LoVo (cell line): Measurements from ENCODE around the gene MRPL2.

Source experiments
- DNase-seq: peaks from one replicate; pipeline ENCODE4 v3.0.0-alpha.2; 2016; ENCODE audit warnings: low spot score

Gene MRPL2

GRCh38 chr6:43021270-43022047 lies 37.8 kb downstream of the MRPL2 start, which contains the start of gene RRP36:
TSS of gene RRP36 (plus strand) at chr6:43021623. CDS start at chr6:43021655, 32 bp downstream.
- peak; percentile 79 for DNase-seq

DNA sequence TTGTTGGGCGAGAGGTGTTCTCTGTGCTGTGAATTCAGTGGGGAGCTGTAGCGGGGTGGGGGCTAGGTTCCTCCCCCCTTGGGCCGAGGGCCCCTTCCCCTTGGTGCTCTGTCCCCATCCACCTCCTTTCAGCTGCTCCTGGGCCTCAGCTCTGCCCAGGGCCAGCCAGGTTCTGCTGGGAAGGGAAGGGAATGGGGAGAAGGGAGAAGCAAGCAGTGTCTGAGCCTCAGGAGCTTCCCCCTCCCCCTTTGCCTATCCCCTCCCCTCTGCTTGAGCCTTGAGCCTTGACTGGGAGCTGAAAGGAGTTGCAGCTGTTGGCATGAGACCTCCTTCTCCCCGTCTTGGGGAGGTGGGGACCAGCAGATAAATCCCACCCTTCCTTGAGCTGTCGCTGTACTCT lies 38.4 kb downstream of the MRPL2 start:
- DNase-seq: no peak

DNA sequence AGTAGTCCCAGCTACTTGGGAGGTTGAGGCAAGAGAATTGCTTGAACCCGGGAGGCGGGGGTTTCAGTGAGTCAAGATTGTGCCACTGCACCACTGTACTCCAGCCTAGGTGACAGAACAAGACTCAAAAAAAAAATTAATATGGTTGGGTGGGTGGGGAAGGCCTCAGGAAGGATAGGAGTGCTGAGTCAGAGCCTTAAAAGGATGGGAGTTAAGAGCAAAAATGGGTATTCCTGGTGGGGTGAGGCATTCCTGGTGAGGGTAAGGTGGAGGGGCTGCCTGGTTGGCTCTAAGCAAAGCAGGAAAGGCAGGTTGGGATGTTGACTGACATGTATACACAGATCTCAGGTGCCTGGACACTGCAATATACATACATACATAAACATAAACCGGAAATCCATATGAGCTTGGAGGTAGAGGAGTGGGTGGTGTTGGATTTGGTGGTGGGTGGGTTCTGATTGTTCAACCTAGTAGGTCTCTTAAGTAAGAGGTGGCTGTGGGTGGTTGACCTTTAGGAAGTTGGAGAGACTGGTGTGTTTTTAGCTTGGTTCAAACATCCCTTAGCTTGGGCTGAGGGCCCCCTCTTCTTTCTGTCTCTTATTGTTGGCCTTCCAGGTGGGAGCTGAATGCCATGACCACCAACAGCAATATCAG lies 39.1 kb downstream of the MRPL2 start:
- DNase-seq: no peak

DNA sequence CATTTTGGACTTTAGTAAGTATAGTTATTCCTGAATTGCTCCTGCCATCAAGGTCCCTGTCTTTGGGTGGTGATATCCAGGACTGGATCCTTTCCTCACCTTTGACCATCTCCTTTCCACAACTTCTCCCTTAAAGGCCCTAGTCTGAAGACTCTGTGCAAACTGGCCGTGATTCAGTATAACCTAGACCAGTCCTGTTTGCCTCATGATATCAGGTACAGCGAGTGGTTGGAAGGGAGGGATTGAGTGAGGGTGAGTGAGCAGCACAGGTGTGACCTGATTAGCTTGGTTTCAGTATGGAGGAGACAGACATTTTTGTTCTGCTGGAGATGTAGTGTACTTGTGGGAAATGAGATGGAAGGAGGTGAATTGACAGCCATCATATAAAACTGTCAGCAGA lies 40.1 kb downstream of the MRPL2 start:
- DNase-seq: no peak

DNA sequence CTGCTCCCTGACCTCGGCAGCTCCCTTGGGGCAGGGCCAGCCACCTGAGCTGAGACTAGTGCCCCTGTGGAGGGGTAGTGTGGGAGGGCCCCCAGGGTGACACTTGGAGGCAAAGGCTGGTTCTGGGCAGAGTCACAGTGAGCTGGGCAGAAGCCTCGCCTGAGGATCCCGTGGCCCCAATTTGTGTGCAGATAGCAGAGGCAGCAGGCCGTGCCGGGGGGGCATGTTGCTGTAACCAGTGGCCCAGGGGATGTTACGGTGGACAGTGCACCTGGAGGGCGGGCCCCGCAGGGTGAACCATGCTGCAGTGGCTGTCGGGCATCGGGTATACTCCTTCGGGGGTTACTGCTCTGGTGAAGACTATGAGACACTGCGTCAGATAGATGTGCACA lies 42.3 kb downstream of the MRPL2 start:
- DNase-seq: no peak

DNA sequence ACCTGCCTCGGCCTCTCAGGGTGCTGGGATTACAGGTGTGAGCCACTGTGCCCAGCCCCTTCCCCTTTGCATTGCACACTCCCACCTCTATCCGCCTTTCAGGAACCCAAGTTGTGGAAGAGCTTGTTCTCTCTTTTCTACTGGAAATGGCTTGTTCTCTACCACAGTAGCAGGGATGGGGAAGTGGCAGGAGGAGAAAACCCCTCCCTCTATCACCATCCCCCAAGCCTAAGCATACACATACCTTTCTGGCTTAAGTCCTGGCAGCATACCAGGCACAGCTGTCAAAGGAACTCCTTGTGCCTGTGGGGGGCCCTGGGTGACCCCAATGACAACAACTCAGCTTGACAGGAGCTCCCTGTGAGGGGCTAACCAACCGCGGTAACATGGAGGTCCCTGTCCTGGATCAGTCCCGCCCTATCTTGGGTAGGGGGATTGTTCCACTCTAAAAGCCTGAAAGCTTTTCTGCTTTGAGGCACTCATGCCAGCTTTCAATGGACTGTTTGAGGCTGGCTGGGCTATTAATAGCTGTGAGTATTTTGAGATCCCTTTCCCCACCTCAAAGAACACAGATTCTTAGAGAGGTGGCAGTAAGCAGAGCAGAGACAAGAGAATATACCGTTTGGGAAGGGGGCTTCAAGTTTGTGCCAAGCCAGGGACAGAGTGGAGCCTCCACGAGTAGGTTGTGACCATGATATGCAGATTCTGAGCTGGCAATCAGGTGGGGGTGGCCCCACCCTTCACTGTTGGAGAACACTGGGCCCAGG lies 42.9 kb downstream of the MRPL2 start:
- no peak for DNase-seq

GRCh38 chr6:43014434-43014909 lies 44.8 kb downstream of the MRPL2 start:
- DNase-seq: peak; percentile 19

DNA sequence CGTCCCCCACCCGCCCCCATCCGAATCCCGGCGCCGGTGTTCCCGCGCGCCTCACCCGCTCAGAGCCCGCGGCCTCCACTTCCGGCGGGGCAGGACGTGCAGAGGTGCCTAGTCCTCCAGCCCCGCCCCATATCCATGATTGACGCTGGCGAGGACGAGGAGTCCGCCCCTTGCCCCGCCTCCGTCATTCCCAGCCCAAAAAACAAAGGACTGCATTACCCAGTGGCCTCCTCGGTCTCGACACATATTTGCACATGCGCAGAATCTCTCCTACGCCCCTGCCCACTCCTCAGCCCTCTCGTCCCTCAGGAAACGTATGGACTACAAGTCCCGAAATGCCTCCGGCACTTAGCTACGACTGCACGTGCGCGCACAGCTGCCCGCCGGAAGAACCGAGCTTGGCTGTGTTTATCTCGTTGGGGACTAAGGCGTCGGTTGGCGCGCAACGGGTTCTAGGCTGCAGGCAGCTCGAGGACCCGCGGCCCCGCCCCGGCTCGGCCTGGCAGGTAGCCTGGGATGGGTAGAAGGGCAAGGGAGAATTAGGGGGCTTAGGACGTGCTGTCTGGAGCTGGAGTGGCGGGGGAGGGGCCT lies 45.3 kb downstream of the MRPL2 start, which contains the start of the genes KLHDC3 and MEA1:
Gene KLHDC3 (plus strand): TSS at position 407 of the 591 bp plus-strand sequence. CDS start 2,944 bp downstream, outside the sequence.
Gene MEA1 (minus strand): TSS at position 104 of the 591 bp plus-strand sequence. CDS start 133 bp downstream, outside the sequence.
- peak; percentile 99 for DNase-seq

DNA sequence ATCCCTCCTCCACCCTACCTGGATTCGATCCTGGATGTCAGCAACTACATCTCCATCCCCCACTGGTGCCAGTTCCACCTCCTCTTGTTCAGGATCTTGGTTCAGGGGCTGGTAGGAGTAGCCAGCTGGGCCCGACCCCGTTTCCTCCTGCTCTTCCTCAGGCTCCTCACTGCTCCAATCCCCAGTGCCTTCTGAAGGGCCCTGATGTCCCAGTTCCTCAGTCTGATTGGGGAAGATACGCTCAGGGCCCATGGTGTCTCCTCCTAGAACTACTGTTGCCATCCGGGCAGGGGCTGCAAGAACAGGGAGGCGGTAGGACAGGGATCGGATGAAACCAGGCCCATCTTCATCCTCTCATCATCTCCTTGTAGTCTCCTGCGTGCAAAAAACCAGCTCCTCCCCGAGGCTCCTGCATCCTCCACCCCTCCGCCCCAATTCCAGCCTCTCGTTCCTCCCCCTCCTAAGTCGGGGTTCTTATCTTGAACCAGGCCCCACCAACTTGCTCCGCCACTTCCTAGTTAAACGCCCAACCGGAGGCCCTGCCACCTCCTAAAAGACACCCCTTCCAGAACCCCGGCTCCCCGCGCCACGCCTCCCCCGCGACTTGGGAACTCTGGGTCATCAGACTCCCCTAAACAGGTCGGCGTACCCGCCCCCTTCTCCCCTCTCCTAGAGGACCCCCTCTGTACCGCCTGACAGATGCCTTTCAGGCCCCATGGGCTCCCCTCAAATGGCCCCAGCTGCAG lies 46.0 kb downstream of the MRPL2 start:
- DNase-seq: no peak

GRCh38 chr6:43012364-43012763 lies 46.9 kb downstream of the MRPL2 start:
- DNase-seq: no peak

GRCh38 chr6:43011207-43011606 lies 48.0 kb downstream of the MRPL2 start:
- no peak for DNase-seq

DNA sequence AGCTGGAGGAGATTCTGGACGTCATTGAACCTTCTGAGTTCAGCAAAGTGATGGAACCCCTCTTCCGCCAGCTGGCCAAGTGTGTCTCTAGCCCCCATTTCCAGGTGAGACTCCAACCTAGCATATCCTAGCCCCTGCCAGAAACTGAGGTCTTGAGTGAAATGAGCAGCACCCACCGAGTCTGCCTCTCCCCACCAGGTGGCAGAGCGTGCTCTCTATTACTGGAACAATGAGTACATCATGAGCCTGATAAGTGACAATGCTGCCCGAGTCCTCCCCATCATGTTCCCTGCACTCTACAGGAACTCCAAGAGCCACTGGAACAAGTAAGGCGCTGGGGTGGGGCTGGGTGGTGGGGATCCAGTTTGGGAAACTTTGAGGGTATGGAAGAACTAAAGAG lies 50.1 kb downstream of the MRPL2 start:
- DNase-seq: no peak

- DNase-seq: no peak
Measured at GRCh38 chr6:43007126-43007525, 52.1 kb downstream of the MRPL2 start.

- no peak for DNase-seq
Measured at GRCh38 chr6:43006251-43006650, 53.0 kb downstream of the MRPL2 start.

GRCh38 chr6:43005844-43006243 lies 53.4 kb downstream of the MRPL2 start:
- no peak for DNase-seq
